HG03280 (cell line): ENCODE measurements around the gene CWC25.
A peak's percentile ranks its signal among the peaks of the same experiment; 100 is the strongest.

ENCODE experiments used
- ATAC-seq: cut with Tn5 transposase; IDR thresholded peaks from one replicate; pipeline ENCODE4 v1.9.1; 2021; ENCODE audit warnings: mild to moderate bottlenecking, moderate library complexity; ENCODE audit not compliant: unreplicated experiment

CWC25 gene

DNA sequence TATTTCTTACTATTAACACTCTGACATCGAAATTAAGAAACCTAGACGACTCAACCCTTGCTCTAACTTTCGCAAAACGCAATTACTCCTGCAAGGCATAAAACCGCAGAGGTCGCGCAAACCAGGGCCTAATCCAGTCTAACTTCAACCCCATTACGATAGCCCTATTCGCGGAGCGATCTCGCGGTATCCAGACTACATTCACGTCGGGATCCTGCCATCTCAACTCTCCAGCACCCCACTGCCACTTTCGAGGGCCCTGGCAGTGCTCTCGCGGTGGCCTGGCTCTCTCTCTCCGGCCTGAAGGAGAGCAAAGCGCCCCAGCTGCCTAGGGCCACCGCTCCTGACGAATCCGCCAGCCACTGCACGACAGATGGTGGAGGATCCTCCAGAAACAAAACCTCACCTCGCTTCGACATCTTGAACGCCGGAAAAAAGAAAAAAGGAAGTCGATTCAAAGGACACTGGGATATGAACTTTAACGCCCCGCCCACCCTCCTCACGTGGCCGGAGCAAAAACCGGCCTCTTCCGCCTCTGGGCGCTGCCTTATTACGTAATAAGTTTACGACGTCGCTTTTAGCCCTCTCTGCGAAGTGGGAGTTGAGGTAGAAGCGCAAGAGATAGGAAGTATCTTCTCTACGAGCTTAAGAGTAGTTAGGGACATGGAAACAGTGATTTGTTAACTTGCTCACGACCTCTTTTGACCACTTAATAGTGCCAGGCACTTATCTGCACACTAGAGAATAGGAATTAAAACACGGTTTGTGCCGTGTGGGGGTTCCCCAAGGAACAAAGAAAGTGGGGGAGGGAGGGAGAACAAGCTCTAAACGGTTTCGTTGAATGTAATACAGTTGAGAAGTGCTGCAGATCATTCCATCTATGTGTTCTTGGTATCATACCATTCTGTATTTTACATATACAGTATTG lies 28.4 kb upstream of the CWC25 start, which contains the start of gene RPL23:
Gene RPL23 (minus strand): TSS at position 430 of the 928 bp plus-strand sequence. CDS start 11 bp downstream, at position 419.
- ATAC-seq, result peak; percentile 80

- no peak for ATAC-seq
Measured at GRCh38 chr17:38852771-38853291, 27.7 kb upstream of the CWC25 start.

DNA sequence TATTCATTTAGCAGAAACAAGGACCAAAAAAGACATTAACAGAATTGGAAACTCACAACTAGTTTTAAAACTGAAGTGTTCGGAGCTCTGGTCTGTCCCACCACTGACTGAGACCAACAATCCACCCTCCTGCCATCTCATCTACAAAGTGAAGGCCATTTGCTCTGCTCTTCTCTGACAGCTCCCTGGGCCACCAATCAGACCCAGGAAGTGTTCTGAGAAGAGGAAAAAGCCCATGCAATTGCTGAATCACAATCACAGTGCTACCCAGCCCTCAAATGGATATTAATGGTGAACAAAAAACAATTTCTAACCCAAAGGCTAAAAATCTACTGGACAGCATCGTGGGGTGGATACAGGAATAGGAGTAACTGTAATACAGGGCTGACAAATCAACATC lies 26.3 kb upstream of the CWC25 start:
- ATAC-seq, result no peak

DNA sequence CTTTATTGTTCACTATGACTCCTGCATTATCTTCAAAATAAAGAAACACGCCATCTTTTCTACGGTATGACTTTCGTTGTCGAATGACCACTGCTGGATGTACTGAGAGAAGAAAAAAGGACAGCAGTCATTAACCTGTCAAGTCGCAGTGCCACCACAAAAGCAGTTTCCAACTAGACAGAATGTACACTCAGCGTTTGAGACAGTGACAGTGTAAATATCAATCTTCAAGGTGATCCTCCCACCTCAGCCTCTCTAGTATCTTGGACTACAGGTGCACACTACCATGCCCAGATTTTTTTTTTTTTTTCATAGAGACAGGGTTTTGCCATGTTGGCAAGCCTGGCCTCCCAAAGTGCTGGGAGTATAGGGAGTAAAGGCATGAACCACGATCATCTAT lies 25.3 kb upstream of the CWC25 start:
- ATAC-seq, result no peak

DNA sequence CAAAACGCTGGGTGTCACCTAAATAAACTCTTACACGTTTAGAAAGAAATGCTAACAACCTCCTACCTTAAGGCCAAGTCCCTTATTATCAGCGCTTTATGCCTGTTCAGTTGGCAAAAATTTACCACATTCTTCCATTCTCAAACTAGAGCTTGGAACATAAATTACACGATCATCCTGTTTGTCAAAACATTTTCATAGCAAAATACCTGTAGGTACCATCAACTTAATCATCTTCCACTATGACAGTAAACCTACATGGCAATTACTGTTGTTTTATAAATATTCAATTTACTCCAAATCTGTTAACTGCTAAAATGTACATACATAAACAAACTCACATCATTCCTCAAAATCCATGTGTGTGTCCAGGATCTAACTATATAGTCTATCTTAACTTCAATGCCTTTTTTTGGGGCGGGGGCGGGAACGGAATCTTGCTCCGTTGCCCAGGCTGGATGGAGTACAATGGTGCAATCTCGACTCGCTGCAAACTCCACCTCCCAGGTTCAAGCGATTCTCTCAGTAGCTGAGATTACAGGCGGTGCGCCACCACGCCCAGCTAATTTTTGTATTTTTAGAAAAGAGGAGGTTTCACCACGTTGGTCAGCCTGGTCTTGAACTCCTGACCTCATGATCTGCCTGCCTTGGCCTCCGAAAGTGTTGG lies 24.0 kb upstream of the CWC25 start:
- ATAC-seq, result no peak

GRCh38 chr17:38848557-38848891 lies 23.4 kb upstream of the CWC25 start:
- ATAC-seq, result no peak

GRCh38 chr17:38844261-38844757 lies 19.2 kb upstream of the CWC25 start:
- ATAC-seq, result no peak

GRCh38 chr17:38825762-38826247 lies 684 bp upstream of the CWC25 start:
- no peak for ATAC-seq

GRCh38 chr17:38815576-38816193 lies 9.4 kb downstream of the CWC25 start:
- ATAC-seq, result no peak

- ATAC-seq, result no peak
Measured at GRCh38 chr17:38809828-38810227, 15.3 kb downstream of the CWC25 start.

DNA sequence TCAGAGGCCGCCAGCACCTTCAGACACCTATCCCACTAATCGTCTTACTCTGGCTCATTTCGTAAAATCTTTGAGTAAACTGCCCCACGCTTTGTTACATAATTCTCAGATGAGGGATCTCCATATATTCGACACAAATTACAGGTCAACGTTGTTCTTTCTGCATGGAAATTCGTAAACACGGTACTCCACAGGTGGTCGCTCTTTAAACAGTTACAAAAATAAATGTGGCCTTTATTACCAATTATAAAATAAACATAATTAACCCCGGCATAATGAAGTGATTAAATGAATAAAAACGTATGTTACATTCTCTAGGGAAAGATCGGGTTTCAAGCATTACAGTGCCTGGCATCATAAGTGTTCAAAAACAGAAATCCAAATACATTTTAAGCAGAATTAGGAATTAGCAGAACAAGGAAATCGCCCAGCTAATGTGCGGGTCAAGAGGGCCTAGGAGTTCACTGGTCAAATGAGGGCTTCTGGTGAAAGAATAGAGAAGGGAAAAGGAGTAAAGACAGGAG lies 24.8 kb downstream of the CWC25 start:
- no peak for ATAC-seq

DNA sequence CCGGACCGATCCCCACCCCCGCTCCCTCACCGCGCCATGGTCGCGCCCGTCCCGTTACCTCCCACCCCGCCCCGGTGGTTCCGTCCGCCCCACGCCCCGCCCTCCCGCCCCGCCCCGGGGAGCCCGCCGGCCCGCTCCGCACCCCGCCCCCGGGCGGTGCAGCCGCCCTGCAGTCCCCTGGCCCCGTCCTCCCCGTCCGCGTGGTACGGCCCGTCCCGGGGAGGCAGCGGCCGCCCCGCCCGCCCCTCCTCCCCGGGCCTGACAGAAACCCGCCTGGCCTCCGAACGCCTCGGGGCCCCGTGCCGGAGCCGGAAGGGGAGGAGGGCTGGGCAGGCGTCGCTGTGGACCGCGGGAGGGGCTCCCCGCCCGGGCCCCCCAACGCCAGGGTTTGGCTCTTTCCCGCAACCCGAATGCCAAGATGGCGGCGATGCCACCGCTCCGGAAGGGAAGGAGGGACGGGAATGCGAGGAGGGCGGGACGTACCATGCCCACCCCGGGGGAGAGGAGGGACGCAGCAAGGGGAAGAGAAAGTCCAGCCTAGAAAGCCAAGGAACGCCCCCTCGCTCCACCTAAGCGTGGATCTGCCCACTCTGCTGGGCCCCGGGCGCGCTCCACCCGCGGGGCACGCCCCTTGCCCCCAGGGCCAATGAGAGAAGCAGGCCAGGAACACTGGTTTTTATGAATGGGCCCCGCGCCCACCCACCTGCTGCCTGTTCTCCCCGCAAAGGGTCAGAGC lies 25.5 kb downstream of the CWC25 start, which contains the start of gene PIP4K2B:
Gene PIP4K2B (minus strand): TSS at position 56 of the 736 bp plus-strand sequence. CDS start 132 bp downstream, outside the sequence.
- ATAC-seq, result peak; percentile 82

DNA sequence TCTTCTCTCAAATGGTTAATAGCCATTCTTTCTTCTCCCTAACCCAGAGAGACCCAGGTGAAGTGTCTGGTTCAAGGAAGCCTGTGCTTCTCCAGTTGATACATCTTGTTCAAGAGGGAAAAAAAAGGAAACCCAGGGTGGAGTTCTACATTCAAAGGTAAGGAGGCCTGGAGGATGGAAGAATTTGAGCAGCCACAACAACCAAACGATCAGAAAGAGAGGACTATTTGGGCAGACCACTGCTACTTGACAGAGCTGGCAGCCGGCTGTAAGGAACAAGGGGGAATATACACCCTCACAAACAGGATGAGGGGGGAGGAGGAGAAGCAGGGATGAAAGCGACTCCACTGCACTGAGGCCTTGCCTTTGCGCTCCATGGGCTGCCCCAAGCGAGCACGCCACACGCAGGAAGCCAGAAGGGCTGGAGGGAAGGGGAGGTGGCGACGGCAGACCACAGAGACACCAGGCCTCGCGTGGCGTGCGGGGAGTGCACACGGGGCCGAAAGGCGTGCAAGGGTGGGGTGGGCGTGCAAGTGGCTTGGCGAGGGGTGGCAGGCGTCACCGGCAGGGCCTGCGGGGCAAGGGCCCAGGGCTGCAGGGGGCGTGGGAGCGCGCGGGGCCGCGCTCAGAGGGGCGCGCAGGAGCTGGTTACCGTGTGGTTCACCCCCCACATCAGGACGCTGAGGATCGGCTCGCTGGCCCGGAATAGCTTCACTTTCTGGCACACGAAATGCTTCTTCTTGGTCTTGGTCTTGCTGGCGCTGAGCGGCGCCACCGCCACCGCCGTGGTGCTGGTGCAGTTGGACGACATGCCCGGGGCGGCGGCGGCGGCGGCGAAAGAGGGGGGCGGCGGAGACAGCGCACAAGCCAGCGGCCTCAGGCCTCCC lies 26.3 kb downstream of the CWC25 start:
- ATAC-seq, result peak; percentile 18

- no peak for ATAC-seq
Measured at GRCh38 chr17:38797828-38798227, 27.3 kb downstream of the CWC25 start.

DNA sequence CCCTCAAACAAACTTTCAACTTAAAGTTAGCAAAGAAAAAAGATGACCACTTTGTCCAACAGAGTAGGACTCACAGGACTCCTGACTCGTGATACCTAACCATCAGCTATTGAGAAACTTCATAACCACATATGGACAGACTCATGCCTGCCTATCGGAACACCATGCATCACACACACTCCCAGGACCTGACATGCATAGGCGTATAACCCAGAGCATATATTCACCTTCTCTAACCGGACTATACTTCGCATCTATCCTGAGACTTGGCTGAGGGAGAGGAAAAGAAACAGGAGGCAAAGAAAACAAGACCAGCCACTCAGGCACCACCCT lies 28.0 kb downstream of the CWC25 start:
- ATAC-seq, result no peak

DNA sequence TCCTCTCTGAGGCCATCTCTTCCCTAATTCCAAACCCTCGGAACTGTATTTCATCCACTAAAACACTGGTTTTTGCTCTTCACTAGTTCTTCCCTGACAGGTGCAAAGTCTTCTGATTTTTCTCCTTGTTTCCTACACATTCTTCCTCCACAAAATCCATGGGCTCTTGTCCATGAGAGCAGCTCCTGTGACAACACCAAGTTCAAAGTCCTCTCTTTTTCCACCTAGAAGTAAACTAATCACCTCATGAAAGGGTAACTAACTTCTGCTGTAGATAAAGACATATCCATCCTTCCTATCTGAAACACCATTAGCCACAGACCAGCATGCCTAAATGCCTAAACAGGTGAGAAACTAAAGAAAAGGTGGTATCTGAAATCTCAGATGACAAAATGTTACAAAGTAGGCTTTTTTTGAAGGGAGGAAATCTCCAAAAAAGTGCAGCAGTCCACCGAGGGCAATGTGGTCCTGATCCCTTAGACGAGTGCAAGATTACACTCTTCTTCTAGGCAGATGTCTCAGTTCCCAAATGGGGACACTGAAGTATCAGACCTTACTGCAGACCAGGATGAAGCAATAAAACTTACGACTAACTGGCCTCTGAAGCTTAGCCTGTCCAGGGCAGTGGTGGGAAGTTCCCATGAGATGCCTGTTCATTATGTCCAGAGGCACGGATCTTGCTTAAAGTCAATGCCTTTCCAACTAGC lies 28.5 kb downstream of the CWC25 start:
- ATAC-seq, result no peak

GRCh38 chr17:38794221-38794620 lies 30.9 kb downstream of the CWC25 start:
- no peak for ATAC-seq

DNA sequence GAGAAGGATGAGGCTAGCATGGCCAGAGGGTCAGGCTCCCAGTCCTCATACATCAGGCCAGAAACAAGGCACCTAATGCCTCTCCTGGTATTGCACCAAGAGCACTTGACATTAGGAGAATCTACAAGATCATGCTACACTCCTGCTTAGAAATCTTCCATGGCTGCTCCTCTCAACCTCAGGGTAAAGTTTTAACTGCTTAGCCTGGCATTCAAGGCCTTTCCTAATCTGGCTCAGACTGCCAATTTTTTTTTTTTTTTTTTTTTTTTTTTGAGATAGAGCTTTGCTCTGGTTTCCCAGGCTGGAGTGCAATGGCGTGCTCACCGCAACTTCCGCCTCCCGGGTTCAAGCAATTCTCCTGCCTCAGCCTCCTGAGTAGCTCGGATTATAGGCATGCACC lies 34.0 kb downstream of the CWC25 start:
- no peak for ATAC-seq
